Glomerular visceral epithelial cell (primary cell): ENCODE measurements around the gene UGT2A1.
A peak's percentile ranks its signal among the peaks of the same experiment; 100 is the strongest.
"Not testable (repeated sequence)": the region's sequence is repeated elsewhere in the genome, so short reads cannot be mapped to it uniquely, and the experiment has no call there.

ENCODE experiments used
- DNase-seq: peaks from one replicate; pipeline ENCODE4 v3.0.0-alpha.2; 2016; ENCODE audit errors: extremely low spot score

UGT2A1 gene

GRCh38 chr4:69653147-69653546 lies at the start of gene UGT2A1:
Gene UGT2A1 (minus strand): TSS chr4:69653247. CDS start chr4:69647644, 5,603 bp downstream.
- no peak for DNase-seq

- DNase-seq = no peak
Observed at GRCh38 chr4:69702201-69702600, 49.2 kb upstream of the UGT2A1 start.

- no peak for DNase-seq
Observed at GRCh38 chr4:69701696-69702095, 48.6 kb upstream of the UGT2A1 start.

- DNase-seq = no peak
Observed at GRCh38 chr4:69697536-69698242, 44.6 kb upstream of the UGT2A1 start.

- peak; percentile 40 for DNase-seq
Observed at GRCh38 chr4:69689599-69689998, 36.6 kb upstream of the UGT2A1 start.

GRCh38 chr4:69684804-69685203 lies 31.8 kb upstream of the UGT2A1 start:
- no peak for DNase-seq

GRCh38 chr4:69668680-69669079 lies 15.6 kb upstream of the UGT2A1 start:
- DNase-seq = no peak

- DNase-seq = not testable (repeated sequence)
Observed at GRCh38 chr4:69664009-69664408, 11.0 kb upstream of the UGT2A1 start.

- DNase-seq = not testable (repeated sequence)
Observed at GRCh38 chr4:69661130-69661803, 8.2 kb upstream of the UGT2A1 start.

- DNase-seq = no peak
Observed at GRCh38 chr4:69658133-69658532, 5.1 kb upstream of the UGT2A1 start.

- DNase-seq = no peak
Observed at GRCh38 chr4:69656653-69657158, 3.7 kb upstream of the UGT2A1 start.

GRCh38 chr4:69650872-69651271 lies 2.2 kb downstream of the UGT2A1 start:
- no peak for DNase-seq

- no peak for DNase-seq
Observed at GRCh38 chr4:69649629-69650028, 3.4 kb downstream of the UGT2A1 start.

- DNase-seq = no peak
Observed at GRCh38 chr4:69649207-69649606, 3.8 kb downstream of the UGT2A1 start.

- DNase-seq = no peak
Observed at GRCh38 chr4:69642961-69643360, 10.1 kb downstream of the UGT2A1 start.

- no peak for DNase-seq
Observed at GRCh38 chr4:69640289-69640688, 12.8 kb downstream of the UGT2A1 start.

- DNase-seq = no peak
Observed at GRCh38 chr4:69639542-69639941, 13.5 kb downstream of the UGT2A1 start, which contains the start of gene UGT2A2. Gene UGT2A2 (minus strand): TSS chr4:69639642. CDS start chr4:69639640, 2 bp downstream.

GRCh38 chr4:69617083-69617694 lies 35.9 kb downstream of the UGT2A1 start:
- DNase-seq = peak; percentile 63

- no peak for DNase-seq
Observed at GRCh38 chr4:69610484-69610883, 42.6 kb downstream of the UGT2A1 start.

- no peak for DNase-seq
Observed at GRCh38 chr4:69601065-69601464, 52.0 kb downstream of the UGT2A1 start.

GRCh38 chr4:69600013-69600412 lies 53.0 kb downstream of the UGT2A1 start:
- no peak for DNase-seq

GRCh38 chr4:69594382-69594781 lies 58.7 kb downstream of the UGT2A1 start:
- DNase-seq = no peak

GRCh38 chr4:69591364-69591763 lies 61.7 kb downstream of the UGT2A1 start:
- no peak for DNase-seq
